Testis (tissue), 2 donors: ENCODE results near the gene EPN1.

Source experiments
- CTCF ChIP-seq, 3 experiments: fragments of 450-650 bp in 2 of 3; fragments of 200-600 bp in 1 of 3; sonication (generic) in 1 of 3; IDR thresholded peaks; one replicate each; pipeline ENCODE4 v1.5.1; 2016 to 2019; ENCODE audit warnings: antibody characterized with exemption in 3 of 3, mild to moderate bottlenecking in 2 of 3, moderate library complexity in 1 of 3
- POLR2A ChIP-seq: fragments of 450-650 bp; IDR thresholded peaks from one replicate; pipeline ENCODE4 v1.6.1; 2017; ENCODE audit warnings: antibody characterized with exemption, mild to moderate bottlenecking, moderate library complexity

DNA sequence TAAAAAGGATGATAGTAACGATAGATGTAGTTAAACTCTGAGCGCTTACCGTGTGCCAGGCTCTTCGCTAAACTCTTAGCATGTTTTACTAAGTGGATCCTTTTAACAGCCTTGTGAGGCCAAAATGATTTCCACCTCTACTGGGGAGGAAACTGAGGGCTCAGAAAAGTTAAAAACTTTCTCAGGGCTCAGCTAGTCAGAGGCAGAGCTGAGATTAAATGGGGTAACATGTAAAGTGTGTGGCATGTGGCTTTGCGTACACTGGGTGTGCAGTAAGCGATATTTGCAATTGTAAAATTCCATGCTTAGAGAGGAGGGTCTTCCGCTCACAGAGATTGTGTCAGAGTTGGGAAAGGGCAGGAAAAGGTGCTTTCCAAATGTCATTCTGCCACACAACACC, 18.5 kb upstream of the EPN1 start:
- TF ChIP-seq POLR2A = no peak
- TF ChIP-seq CTCF (IDR thresholded peaks at IDR 0.05) = no peak
